K562 (cell line): ENCODE results near the gene FTSJ3. TPM values are rescaled to one million over a fixed set of nuclear protein-coding genes. Genes with fewer than 3 reads are reported as not detected.

Experiments used
- CBX1 ChIP-seq: sonication (generic); IDR thresholded peaks from 2 replicates; pipeline ENCODE4 v1.6.1; 2016; ENCODE audit warnings: antibody characterized with exemption, low read depth, mild to moderate bottlenecking
- CREB3L1 ChIP-seq: fragments of 450-650 bp; IDR thresholded peaks from 2 replicates; pipeline ENCODE4 v1.6.1; 2014; ENCODE audit warnings: low read depth, mild to moderate bottlenecking, moderate library complexity, borderline replicate concordance
- CTBP1 ChIP-seq: fragments of 450-650 bp; IDR thresholded peaks from 2 replicates; pipeline ENCODE4 v1.6.1; 2016; ENCODE audit warnings: borderline replicate concordance
- CXXC5 ChIP-seq: fragments of 250-450 bp; sonication (Bioruptor Pico); IDR thresholded peaks from 2 replicates; pipeline ENCODE4 v1.8.0; 2022; ENCODE audit warnings: inconsistent platforms, mild to moderate bottlenecking, moderate library complexity
- HDAC3 ChIP-seq: fragments of 450-650 bp; IDR thresholded peaks from 2 replicates; pipeline ENCODE4 v1.6.1; 2018; ENCODE audit warnings: borderline replicate concordance, mild to moderate bottlenecking, moderate library complexity; ENCODE audit not compliant: partially characterized antibody
- MCM2 ChIP-seq: fragments of 450-650 bp; IDR thresholded peaks from 2 replicates; pipeline ENCODE4 v1.6.1; 2017; ENCODE audit warnings: low read depth, mild to moderate bottlenecking
- MYC ChIP-seq, 2 experiments: fragments of 250-450 bp in 1 of 2; sonication (Bioruptor Pico) in 1 of 2; IDR thresholded peaks; 2 replicates each; pipeline versions ENCODE4 v1.5.1 to v1.6.1; 2012 to 2021; ENCODE audit warnings: low read depth in 2 of 2, borderline replicate concordance in 1 of 2, improper control_type of control experiment in 1 of 2, low read length in 1 of 2, mild to moderate bottlenecking in 1 of 2, moderate library complexity in 1 of 2
- NELFE ChIP-seq: IDR thresholded peaks from 2 replicates; pipeline ENCODE4 v1.6.1; 2011; ENCODE audit warnings: mild to moderate bottlenecking; ENCODE audit not compliant: insufficient read depth, insufficient read length
- NFXL1 ChIP-seq: fragments of 450-650 bp; formaldehyde crosslinking; IDR thresholded peaks from 2 replicates; pipeline ENCODE4 v1.4.0; 2021; ENCODE audit warnings: mild to moderate bottlenecking
- SP1 ChIP-seq: sonication (generic); formaldehyde crosslinking; IDR thresholded peaks from 2 replicates; pipeline ENCODE4 v1.8.1; 2022; ENCODE audit warnings: mild to moderate bottlenecking, missing genetic modification reagents
- TEAD1 ChIP-seq, 2 experiments: fragments of 450-650 bp in 1 of 2; sonication (generic) in 1 of 2; formaldehyde crosslinking; IDR thresholded peaks; 2 replicates each; pipeline versions ENCODE4 v1.4.0 to v1.8.0; 2020 to 2022; ENCODE audit warnings: mild to moderate bottlenecking in 2 of 2, missing genetic modification reagents in 1 of 2
- ZNF253 ChIP-seq: fragments of 250-450 bp; sonication (Bioruptor Pico); conservative IDR thresholded peaks from 2 replicates; pipeline ENCODE4 v1.6.1; 2021; ENCODE audit warnings: mild to moderate bottlenecking
- ZNF277 ChIP-seq: fragments of 250-450 bp; sonication (Bioruptor Pico); IDR thresholded peaks from 2 replicates; pipeline ENCODE4 v1.8.0; 2022; ENCODE audit warnings: inconsistent platforms, mild to moderate bottlenecking, moderate library complexity, borderline replicate concordance
- ZNF436 ChIP-seq: fragments of 250-450, 450-650 bp; sonication (Bioruptor Pico); formaldehyde crosslinking; IDR thresholded peaks from 2 replicates; pipeline ENCODE4 v1.7.0; 2020; ENCODE audit warnings: mild to moderate bottlenecking
- ZNF444 ChIP-seq: fragments of 250-450 bp; sonication (Bioruptor Pico); IDR thresholded peaks from 2 replicates; pipeline ENCODE4 v1.4.0; 2020; ENCODE audit warnings: mild to moderate bottlenecking, moderate library complexity
- ZNF512 ChIP-seq: IDR thresholded peaks from 2 replicates; pipeline ENCODE4 v1.6.1; 2016; ENCODE audit warnings: missing genetic modification characterization, missing compliant biosample characterization
- polyA plus RNA-seq, 8 experiments: library from polyadenylated mRNA; depleted of rRNA in 4 of 8; stranded (reverse) in 5 of 8; unstranded in 3 of 8; fragments of >200 nt; fragmentation: Nextera tagmentation in 2 of 8; fragmentation: Illumina TruSeq in 1 of 8; extraction: Ambion mirVana in 2 of 8; extraction: Trizol in 1 of 8; gene quantifications; 2 replicates each; pipeline versions ENCODE4 v1.2.1 to v1.2.3, GENCODE V29; 2011 to 2014; ENCODE audit warnings: inconsistent platforms in 1 of 8, missing spikeins in 1 of 8
- total RNA-seq, 7 experiments: library from RNA; depleted of rRNA in 6 of 7; stranded (reverse); fragments of >200 nt in 6 of 7; fragmentation: Illumina TruSeq in 2 of 7; extraction: Trizol in 2 of 7; gene quantifications; 2 replicates each; pipeline versions ENCODE4 v1.2.1 to v1.2.3, GENCODE V29; 2011 to 2021; ENCODE audit warnings: low replicate concordance in 1 of 7

FTSJ3 gene
- total and polyA plus RNA-seq, 9 of the 15 experiments (the other 6 are each of a cell fraction or from before 2014, with no cell fraction given), result 18.0 to 65.6 (median 52.4) TPM

- no peak for TF ChIP-seq ZNF512 (tag)
- TF ChIP-seq CBX1, result no peak; the same call in 1 of the 2 replicates
- TF ChIP-seq ZNF444, result no peak
- TF ChIP-seq ZNF253 (CRISPR knock-in tag), result no peak
- no peak for TF ChIP-seq MCM2
- no peak for TF ChIP-seq NFXL1 (CRISPR knock-in tag)
- TF ChIP-seq ZNF436 (CRISPR knock-in tag), result no peak
- peak; percentile 98 for TF ChIP-seq CXXC5 (CRISPR knock-in tag)
- no peak for TF ChIP-seq NELFE
- TF ChIP-seq CTBP1, result peak; percentile 94
- peak; percentile 70 for TF ChIP-seq MYC (IDR thresholded peaks at IDR 0.05; ENCODE audit: low read depth, low read length)
- TF ChIP-seq MYC (CRISPR knock-in tag; IDR thresholded peaks at IDR 0.05; ENCODE audit: borderline replicate concordance, low read depth), result no peak
- TF ChIP-seq CREB3L1, result peak; percentile 57; the same call in 1 of the 2 replicates
- peak; percentile 83 to 95 for TF ChIP-seq TEAD1 (CRISPR knock-in tag; IDR thresholded peaks at IDR 0.05)
- TF ChIP-seq SP1 (CRISPR knock-in tag), result peak; percentile 99
- TF ChIP-seq ZNF277 (CRISPR knock-in tag), result no peak
- TF ChIP-seq HDAC3, result peak; percentile 100
Measured at GRCh38 chr17:63842540-63843386, 15.3 kb upstream of the FTSJ3 start, which contains the start of gene SMARCD2 (continued).
